Left forelimb (tissue), 1 donor: ENCODE results near the gene PEBP1.

Experiments used
- DNase-seq: peaks from one replicate; pipeline ENCODE4 v3.0.0-alpha.2; 2018; ENCODE audit warnings: low spot score

Gene PEBP1

GRCh38 chr12:118193958-118194357 is 58.0 kb downstream of the PEBP1 start:
- DNase-seq, result no peak
